ENCODE measurements around the gene ADAMTS17. TPM values are rescaled to one million over a fixed set of nuclear protein-coding genes. Genes with fewer than 3 reads are reported as not detected.

Gene ADAMTS17
- total RNA-seq, 1 donor from 2014 or later, result 1.5 TPM

GRCh38 chr15:100108846-100109245 lies 232.9 kb downstream of the ADAMTS17 start:
- H3K27ac Mint-ChIP-seq, result no peak overlapping the region
- no peak for TF ChIP-seq EZH2phosphoT487 (IDR thresholded peaks at IDR 0.05)
- TF ChIP-seq EZH2 (IDR thresholded peaks at IDR 0.05), result no peak
- TF ChIP-seq CTCF (IDR thresholded peaks at IDR 0.05), result no peak
- no peak overlapping the region for H2AFZ ChIP-seq (replicated peaks)

GRCh38 chr15:100108346-100108745 lies 233.4 kb downstream of the ADAMTS17 start:
- Mint-ChIP-seq H3K27ac (no peak overlapping the region), H3K4me3 (no peak overlapping the region), H3K4me1 (peaks cover 5% of the 10 kb centered on the region), H3K27me3 (ENCODE audit: insufficient read depth, low read depth) (no peaks in the 10 kb centered on the region), H3K36me3 (peaks cover 4% of the 10 kb centered on the region), H3K9me3 (peaks cover 2% of the 10 kb centered on the region)
- TF ChIP-seq EZH2 (IDR thresholded peaks at IDR 0.05), result no peak
- TF ChIP-seq EZH2phosphoT487 (IDR thresholded peaks at IDR 0.05), result no peak
- H4K20me1 ChIP-seq (ENCODE audit: low read depth), result no peaks in the 10 kb centered on the region
- no peaks in the 10 kb centered on the region for H3K4me1 ChIP-seq
- no peaks in the 10 kb centered on the region for H3K27me3 ChIP-seq
- no peak overlapping the region for H3K27ac ChIP-seq
- no peaks in the 10 kb centered on the region for H3K79me2 ChIP-seq (ENCODE audit: low read depth)
- H3K4me2 ChIP-seq, result no peak overlapping the region
- no peak for DNase-seq (ENCODE audit: low spot score)
- no peak overlapping the region for H2AFZ ChIP-seq (replicated peaks)
- no peak overlapping the region for H3K9ac ChIP-seq
- no peaks in the 10 kb centered on the region for H3K9me3 ChIP-seq (ENCODE audit: low read depth)
- H3F3A ChIP-seq (ENCODE audit: low read depth), result no peaks in the 10 kb centered on the region
- H3K4me3 ChIP-seq, result no peak overlapping the region
- H3K36me3 ChIP-seq, result no peaks in the 10 kb centered on the region

More at GRCh38 chr15:100108846-100109245, 232.9 kb downstream of the ADAMTS17 start:
- peaks cover 4% of the 10 kb centered on the region for H3K4me1 ChIP-seq
- H3K9me3 Mint-ChIP-seq, result peaks cover 2% of the 10 kb centered on the region
- no peaks in the 10 kb centered on the region for H3K27me3 Mint-ChIP-seq (ENCODE audit: insufficient read depth, low read depth)
- H3K79me2 ChIP-seq (ENCODE audit: low read depth), result no peaks in the 10 kb centered on the region
- no peak overlapping the region for H3K4me3 ChIP-seq
- no peaks in the 10 kb centered on the region for H3K9me3 ChIP-seq (ENCODE audit: low read depth)
- H4K20me1 ChIP-seq (ENCODE audit: low read depth), result no peaks in the 10 kb centered on the region
- H3K4me3 Mint-ChIP-seq, result no peak overlapping the region
- no peak for DNase-seq (ENCODE audit: low spot score)
- H3K36me3 ChIP-seq, result no peaks in the 10 kb centered on the region
- H3F3A ChIP-seq (ENCODE audit: low read depth), result no peaks in the 10 kb centered on the region
- H3K36me3 Mint-ChIP-seq, result peaks cover 4% of the 10 kb centered on the region
- H3K4me1 Mint-ChIP-seq, result peaks cover 5% of the 10 kb centered on the region
- no peak overlapping the region for H3K4me2 ChIP-seq
- no peaks in the 10 kb centered on the region for H3K27me3 ChIP-seq
- H3K27ac ChIP-seq, result no peak overlapping the region
- H3K9ac ChIP-seq, result no peak overlapping the region

- Histone ChIP-seq H4K20me1 (ENCODE audit: low read depth) (no peaks in the 10 kb centered on the region), H3K9ac (no peak overlapping the region), H3K4me3 (no peak overlapping the region), H3K36me3 (no peaks in the 10 kb centered on the region), H3K27ac (no peak overlapping the region), H3K79me2 (ENCODE audit: low read depth) (no peaks in the 10 kb centered on the region), H3K4me2 (no peak overlapping the region), H3K27me3 (no peaks in the 10 kb centered on the region), H3F3A (ENCODE audit: low read depth) (no peaks in the 10 kb centered on the region), H2AFZ (replicated peaks) (no peak overlapping the region), H3K4me1 (no peaks in the 10 kb centered on the region), H3K9me3 (ENCODE audit: low read depth) (no peaks in the 10 kb centered on the region)
- Mint-ChIP-seq H3K36me3 (peaks cover 4% of the 10 kb centered on the region), H3K27me3 (ENCODE audit: insufficient read depth, low read depth) (no peaks in the 10 kb centered on the region), H3K4me1 (peaks cover 5% of the 10 kb centered on the region), H3K4me3 (no peak overlapping the region), H3K27ac (no peak overlapping the region), H3K9me3 (peaks cover 2% of the 10 kb centered on the region)
- DNase-seq (ENCODE audit: low spot score), result no peak
- TF ChIP-seq EZH2phosphoT487 (IDR thresholded peaks at IDR 0.05) (no peak), CTCF (IDR thresholded peaks at IDR 0.05) (no peak), EZH2 (IDR thresholded peaks at IDR 0.05) (no peak)
These were observed 234.1 kb downstream of the ADAMTS17 start for GRCh38 chr15:100107606-100108225.

GRCh38 chr15:100107151-100107550 lies 234.6 kb downstream of the ADAMTS17 start:
- H3K4me3 ChIP-seq, result no peak overlapping the region
- H2AFZ ChIP-seq (replicated peaks), result no peak overlapping the region
- H3K4me3 Mint-ChIP-seq, result no peak overlapping the region
- peaks cover 2% of the 10 kb centered on the region for H3K9me3 Mint-ChIP-seq
- H3K79me2 ChIP-seq (ENCODE audit: low read depth), result no peaks in the 10 kb centered on the region
- no peaks in the 10 kb centered on the region for H4K20me1 ChIP-seq (ENCODE audit: low read depth)
- no peak overlapping the region for H3K9ac ChIP-seq
- no peaks in the 10 kb centered on the region for H3K27me3 Mint-ChIP-seq (ENCODE audit: insufficient read depth, low read depth)
- no peaks in the 10 kb centered on the region for H3K9me3 ChIP-seq (ENCODE audit: low read depth)
- no peaks in the 10 kb centered on the region for H3F3A ChIP-seq (ENCODE audit: low read depth)
- no peaks in the 10 kb centered on the region for H3K36me3 ChIP-seq
- H3K4me2 ChIP-seq, result no peak overlapping the region
- no peaks in the 10 kb centered on the region for H3K4me1 ChIP-seq
- H3K36me3 Mint-ChIP-seq, result peaks cover 4% of the 10 kb centered on the region
- no peak overlapping the region for H3K27ac ChIP-seq
- DNase-seq (ENCODE audit: low spot score), result no peak
- H3K27me3 ChIP-seq, result no peaks in the 10 kb centered on the region
- TF ChIP-seq EZH2phosphoT487 (IDR thresholded peaks at IDR 0.05), result no peak
- no peak for TF ChIP-seq CTCF (IDR thresholded peaks at IDR 0.05)
- no peak for TF ChIP-seq EZH2 (IDR thresholded peaks at IDR 0.05)
- H3K4me1 Mint-ChIP-seq, result peaks cover 5% of the 10 kb centered on the region
- H3K27ac Mint-ChIP-seq, result no peak overlapping the region

Measured in neural progenitor cell (in vitro differentiated cells).